HG03571 (cell line): Measurements from ENCODE around the gene ADRM1.

ENCODE experiments used
- ATAC-seq: cut with Tn5 transposase; IDR thresholded peaks from one replicate; pipeline ENCODE4 v1.9.1; 2021; ENCODE audit not compliant: unreplicated experiment

The ADRM1 gene

GRCh38 chr20:62352402-62353288 is 49.8 kb downstream of the ADRM1 start:
- ATAC-seq, result no peak

DNA sequence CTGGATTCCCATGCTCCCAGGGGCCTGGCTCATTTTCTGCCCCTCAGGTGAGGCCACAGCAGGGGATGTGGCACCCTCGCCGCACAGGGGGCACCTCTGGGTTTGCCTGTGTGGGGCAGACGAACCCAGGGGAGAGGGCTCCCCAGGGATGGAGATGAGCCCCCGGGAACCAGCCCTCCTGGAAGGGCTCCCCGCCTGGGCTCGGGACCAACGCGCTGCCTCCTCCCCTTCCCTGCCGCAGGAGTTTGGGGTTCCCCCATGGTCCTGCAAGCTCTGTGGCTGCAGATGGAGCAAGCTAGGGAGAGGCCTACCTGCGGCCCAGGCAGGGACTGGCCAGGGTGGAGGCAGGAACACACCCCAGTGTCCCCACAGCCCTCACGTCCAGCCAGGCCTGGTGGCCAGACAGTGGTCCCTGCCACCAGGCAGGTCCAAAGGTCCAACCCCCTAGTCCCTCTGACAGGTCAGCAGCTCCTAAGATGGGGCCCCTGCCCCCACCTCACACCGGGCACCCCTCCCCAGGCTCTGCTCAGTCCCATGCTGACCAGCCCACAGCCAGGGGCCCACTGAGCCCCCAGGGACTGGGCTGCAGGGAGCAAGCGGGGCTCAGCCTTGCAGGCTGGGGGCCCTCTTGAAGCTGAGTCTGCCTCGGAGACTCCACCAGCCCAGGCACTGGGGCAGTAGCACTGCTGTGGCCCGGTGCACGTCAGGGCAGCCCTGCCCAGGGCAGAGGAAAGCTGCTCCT is 50.7 kb downstream of the ADRM1 start:
- no peak for ATAC-seq

GRCh38 chr20:62354031-62354808 is 51.4 kb downstream of the ADRM1 start:
- no peak for ATAC-seq

DNA sequence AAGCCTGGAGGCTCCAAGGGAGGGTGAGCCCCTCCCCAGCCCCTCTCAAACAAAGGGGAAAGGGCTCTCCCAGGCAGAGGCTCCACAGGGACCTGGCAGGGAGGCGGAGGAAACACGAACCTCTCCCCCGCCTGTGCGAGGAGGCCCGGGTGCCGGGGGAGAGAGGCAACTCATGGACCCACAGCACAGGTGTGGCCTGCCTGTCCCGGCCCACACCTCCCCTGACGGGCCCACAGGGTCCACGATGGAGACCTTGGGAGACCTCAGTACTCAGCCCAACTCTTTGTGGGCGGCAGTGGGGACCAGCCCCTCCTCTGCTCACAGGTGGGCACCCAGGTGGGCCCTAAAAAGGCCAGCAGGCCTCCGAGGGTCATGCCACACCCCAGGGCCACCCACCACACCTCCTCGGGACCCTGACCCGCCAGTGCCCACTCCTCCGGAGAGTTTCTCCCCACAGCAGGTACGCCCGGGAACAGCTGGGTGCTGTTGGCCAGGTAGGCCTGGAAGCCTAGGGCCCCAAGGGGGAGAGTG is 52.1 kb downstream of the ADRM1 start:
- ATAC-seq, result no peak

- ATAC-seq, result no peak
These were observed 52.7 kb downstream of the ADRM1 start for GRCh38 chr20:62355516-62355877.

GRCh38 chr20:62355878-62356588 is 53.2 kb downstream of the ADRM1 start:
- no peak for ATAC-seq

- no peak for ATAC-seq
These were observed 53.9 kb downstream of the ADRM1 start for GRCh38 chr20:62356589-62357186.

- ATAC-seq, result no peak
These were observed 54.4 kb downstream of the ADRM1 start for GRCh38 chr20:62357187-62357667.

- no peak for ATAC-seq
These were observed 54.9 kb downstream of the ADRM1 start for GRCh38 chr20:62357681-62358080.
